HEK293T (cell line): ENCODE data around the gene ETF1.

Experiments
- CTCF ChIA-PET: fragments of 350-600 bp; formaldehyde crosslinking; extraction: SDS; loops from one replicate; lab custom pipeline; 2021; ENCODE audit warnings: antibody characterized with exemption, inconsistent platforms; lab: Yijun Ruan, JAX
- POLR2A ChIA-PET: fragments of 350-600 bp; formaldehyde crosslinking; extraction: SDS; loops from one replicate; lab custom pipeline; 2020; ENCODE audit warnings: antibody characterized with exemption, inconsistent platforms; lab: Yijun Ruan, JAX
- DNase-seq: peaks from one replicate; pipeline ENCODE4 v3.0.0; 2012; ENCODE audit warnings: mixed read lengths; ENCODE audit errors: extremely low spot score
- ARNT ChIP-seq: fragments of 450-650 bp; IDR thresholded peaks from 2 replicates; pipeline ENCODE4 v1.6.1; 2017; ENCODE audit warnings: mild to moderate bottlenecking
- BHLHE40 ChIP-seq: fragments of 450-650 bp; IDR thresholded peaks from 2 replicates; pipeline ENCODE4 v1.6.1; 2016; ENCODE audit warnings: mild to moderate bottlenecking, moderate library complexity, borderline replicate concordance
- CTBP1 ChIP-seq: fragments of 450-650 bp; IDR thresholded peaks from 2 replicates; pipeline ENCODE4 v1.6.1; 2016; ENCODE audit warnings: borderline replicate concordance
- ELF4 ChIP-seq: fragments of 450-650 bp; IDR thresholded peaks from 2 replicates; pipeline ENCODE4 v1.6.1; 2017; ENCODE audit warnings: antibody characterized with exemption
- FOXA1 ChIP-seq: fragments of 450-650 bp; IDR thresholded peaks from 2 replicates; pipeline ENCODE4 v1.6.1; 2016; ENCODE audit warnings: mild to moderate bottlenecking
- FOXK2 ChIP-seq: fragments of 450-650 bp; IDR thresholded peaks from 2 replicates; pipeline ENCODE4 v1.6.1; 2016; ENCODE audit warnings: mild to moderate bottlenecking
- FOXM1 ChIP-seq: fragments of 450-650 bp; IDR thresholded peaks from 2 replicates; pipeline ENCODE4 v1.6.1; 2017; ENCODE audit warnings: mild to moderate bottlenecking, borderline replicate concordance
- HDGF ChIP-seq: fragments of 450-650 bp; IDR thresholded peaks from 2 replicates; pipeline ENCODE4 v1.6.1; 2017; ENCODE audit warnings: antibody characterized with exemption, borderline replicate concordance
- L3MBTL2 ChIP-seq: fragments of 450-650 bp; conservative IDR thresholded peaks from 2 replicates; pipeline ENCODE4 v1.6.1; 2016; ENCODE audit warnings: mild to moderate bottlenecking
- LEF1 ChIP-seq: fragments of 450-650 bp; IDR thresholded peaks from 2 replicates; pipeline ENCODE4 v1.6.1; 2017; ENCODE audit warnings: mild to moderate bottlenecking, borderline replicate concordance
- NFRKB ChIP-seq: fragments of 450-650 bp; IDR thresholded peaks from 2 replicates; pipeline ENCODE4 v1.6.1; 2016; ENCODE audit warnings: mild to moderate bottlenecking, moderate library complexity
- PKNOX1 ChIP-seq: fragments of 450-650 bp; IDR thresholded peaks from 2 replicates; pipeline ENCODE4 v1.6.1; 2016
- SP1 ChIP-seq: fragments of 450-650 bp; IDR thresholded peaks from 2 replicates; pipeline ENCODE4 v1.6.1; 2017
- SUZ12 ChIP-seq: fragments of 450-650 bp; IDR thresholded peaks from 2 replicates; pipeline ENCODE4 v1.6.1; 2016; ENCODE audit warnings: mild to moderate bottlenecking
- TARDBP ChIP-seq: fragments of 450-650 bp; IDR thresholded peaks from 2 replicates; pipeline ENCODE4 v1.6.1; 2016
- ZNF384 ChIP-seq: fragments of 450-650 bp; IDR thresholded peaks from 2 replicates; pipeline ENCODE4 v1.6.1; 2016

ETF1 gene

DNA sequence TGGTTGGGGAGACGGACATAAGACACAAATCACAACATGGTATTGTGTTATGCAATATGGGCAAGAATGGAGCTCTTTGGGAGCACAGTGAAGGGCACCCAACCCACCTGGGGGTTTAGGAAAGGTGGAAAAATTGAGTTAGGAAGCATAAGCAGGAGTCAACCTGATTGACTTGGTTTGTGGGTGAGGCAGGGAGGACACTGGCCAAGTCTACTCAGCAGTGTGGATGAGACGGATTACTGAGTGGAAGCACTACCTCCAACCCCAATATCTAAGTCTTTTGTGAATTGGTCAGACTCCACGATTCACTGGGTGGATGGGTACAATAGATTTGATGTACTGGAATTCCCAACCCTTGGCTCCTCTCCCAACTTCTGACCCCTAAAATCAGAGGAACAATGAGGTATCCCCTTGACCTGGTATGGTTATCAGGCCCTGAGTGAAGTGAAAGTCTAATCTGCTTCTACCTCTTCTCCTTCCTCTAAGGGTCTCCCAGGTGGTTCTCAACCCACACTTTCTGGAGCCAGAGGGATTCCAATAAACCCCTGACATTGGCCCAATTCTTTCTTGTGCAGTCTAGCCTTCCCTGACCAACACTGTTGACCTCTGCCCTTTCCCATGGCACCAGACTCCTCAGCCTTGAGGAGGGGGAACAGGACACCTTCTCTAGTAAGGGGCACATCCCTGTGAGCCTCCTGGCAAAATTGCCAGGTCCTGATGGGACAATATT is 72.5 kb downstream of the ETF1 start:
- POLR2A ChIA-PET, result no interaction called here

DNA sequence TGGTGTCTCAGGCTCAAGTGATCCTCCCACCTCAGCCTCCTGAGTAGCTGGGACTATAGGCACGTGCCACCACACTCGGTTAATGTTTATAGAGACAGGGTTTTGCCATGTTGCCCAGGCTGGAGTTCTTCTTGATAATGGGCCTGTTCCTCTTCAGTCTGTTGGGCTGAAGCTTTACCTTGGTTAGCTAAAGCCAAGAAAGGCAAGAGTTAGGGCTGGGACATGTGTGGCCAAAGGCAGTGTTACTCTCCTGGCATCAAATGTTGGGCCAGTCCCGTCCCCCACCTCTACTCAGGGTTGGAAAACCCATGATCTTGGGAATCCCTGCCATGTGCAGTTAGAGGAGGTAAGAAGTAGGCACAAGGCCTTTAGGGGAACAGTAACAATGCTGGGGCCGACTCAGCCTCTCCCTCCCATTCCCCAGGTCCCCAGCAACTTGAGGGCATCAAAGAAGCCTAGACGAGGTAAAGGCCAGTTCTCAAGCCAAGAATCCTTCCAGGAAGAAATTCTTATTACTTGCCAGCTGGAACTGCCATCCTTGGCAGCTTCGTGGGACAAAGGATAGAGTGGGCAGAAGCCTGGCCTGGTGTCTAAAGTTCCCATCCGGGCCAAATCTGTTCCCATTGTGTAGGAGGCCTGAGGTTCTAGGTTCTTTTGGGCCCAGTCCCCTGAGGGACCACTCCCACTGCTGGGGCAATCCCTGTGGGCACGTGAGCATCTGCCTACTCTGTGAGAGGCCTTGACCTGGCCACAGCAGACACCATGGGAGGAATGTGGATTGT is 73.3 kb downstream of the ETF1 start:
- POLR2A ChIA-PET, result no interaction called here

More for the DNA sequence above, 72.5 kb downstream of the ETF1 start:
- TF ChIP-seq BHLHE40, result peak; percentile 36; the same call in 1 of the 2 replicates
- TF ChIP-seq ZNF384, result no peak
- TF ChIP-seq ELF4, result peak; percentile 79
- CTCF ChIA-PET, result no interaction called here
- no peak for DNase-seq

DNA sequence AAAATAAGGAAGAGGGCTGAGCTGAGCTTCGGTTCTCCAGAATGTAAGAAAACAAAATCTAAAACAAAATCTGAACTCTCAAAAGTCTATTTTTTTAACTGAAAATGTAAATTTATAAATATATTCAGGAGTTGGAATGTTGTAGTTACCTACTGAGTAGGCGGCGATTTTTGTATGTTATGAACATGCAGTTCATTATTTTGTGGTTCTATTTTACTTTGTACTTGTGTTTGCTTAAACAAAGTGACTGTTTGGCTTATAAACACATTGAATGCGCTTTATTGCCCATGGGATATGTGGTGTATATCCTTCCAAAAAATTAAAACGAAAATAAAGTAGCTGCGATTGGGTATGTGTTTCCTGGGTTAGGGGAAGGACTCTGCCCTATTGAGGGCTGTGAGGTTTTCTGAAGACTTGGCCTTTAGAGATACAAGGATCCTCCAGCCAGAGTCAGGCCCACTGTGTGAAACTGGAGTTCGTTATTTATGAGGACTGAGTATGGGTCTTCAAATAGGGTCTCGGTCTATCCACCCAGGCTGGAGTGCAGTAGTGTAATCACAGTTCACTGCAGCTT is 74.0 kb downstream of the ETF1 start:
- no peak for TF ChIP-seq FOXM1
- TF ChIP-seq HDGF, result no peak
- TF ChIP-seq BHLHE40, result no peak
- TF ChIP-seq NFRKB, result peak; percentile 59
- no peak for TF ChIP-seq SUZ12
- POLR2A ChIA-PET, result no interaction called here
- no peak for DNase-seq
- CTCF ChIA-PET, result no interaction called here

More for the DNA sequence above, 73.3 kb downstream of the ETF1 start:
- CTCF ChIA-PET, result no interaction called here
- TF ChIP-seq FOXK2 (peak; percentile 54), BHLHE40 (peak; percentile 60), ELF4 (peak; percentile 45; the same call in 1 of the 2 replicates), TARDBP (no peak), ZNF384 (no peak), NFRKB (peak; percentile 65), L3MBTL2 (peak; percentile 50)
- no peak for DNase-seq

GRCh38 chr5:138468133-138468965 is 74.7 kb downstream of the ETF1 start:
- no peak for DNase-seq
- CTCF ChIA-PET, result interaction anchor here (5.7 kb wide), 1 partner anchor 35 kb away, joined by 40 read pairs; no protein-coding TSS in a partner anchor
- POLR2A ChIA-PET, result no interaction called here
- peak; percentile 76; the same call in 1 of the 2 replicates for TF ChIP-seq ZNF384
- peak; percentile 39 for TF ChIP-seq ELF4
- TF ChIP-seq NFRKB, result no peak
- TF ChIP-seq TARDBP, result no peak

- CTCF ChIA-PET, result interaction anchor here (0.5 to 5.7 kb wide), 2 partner anchors 36 to 835 kb away, joined by 8 to 40 read pairs; no protein-coding TSS in a partner anchor
- DNase-seq, result no peak
- TF ChIP-seq ELF4 (0 out of 2 replicates have a peak, but pooled peaks have one; percentile 8), L3MBTL2 (no peak)
- POLR2A ChIA-PET, result no interaction called here
Observed at GRCh38 chr5:138467711-138468132, 75.3 kb downstream of the ETF1 start.

DNA sequence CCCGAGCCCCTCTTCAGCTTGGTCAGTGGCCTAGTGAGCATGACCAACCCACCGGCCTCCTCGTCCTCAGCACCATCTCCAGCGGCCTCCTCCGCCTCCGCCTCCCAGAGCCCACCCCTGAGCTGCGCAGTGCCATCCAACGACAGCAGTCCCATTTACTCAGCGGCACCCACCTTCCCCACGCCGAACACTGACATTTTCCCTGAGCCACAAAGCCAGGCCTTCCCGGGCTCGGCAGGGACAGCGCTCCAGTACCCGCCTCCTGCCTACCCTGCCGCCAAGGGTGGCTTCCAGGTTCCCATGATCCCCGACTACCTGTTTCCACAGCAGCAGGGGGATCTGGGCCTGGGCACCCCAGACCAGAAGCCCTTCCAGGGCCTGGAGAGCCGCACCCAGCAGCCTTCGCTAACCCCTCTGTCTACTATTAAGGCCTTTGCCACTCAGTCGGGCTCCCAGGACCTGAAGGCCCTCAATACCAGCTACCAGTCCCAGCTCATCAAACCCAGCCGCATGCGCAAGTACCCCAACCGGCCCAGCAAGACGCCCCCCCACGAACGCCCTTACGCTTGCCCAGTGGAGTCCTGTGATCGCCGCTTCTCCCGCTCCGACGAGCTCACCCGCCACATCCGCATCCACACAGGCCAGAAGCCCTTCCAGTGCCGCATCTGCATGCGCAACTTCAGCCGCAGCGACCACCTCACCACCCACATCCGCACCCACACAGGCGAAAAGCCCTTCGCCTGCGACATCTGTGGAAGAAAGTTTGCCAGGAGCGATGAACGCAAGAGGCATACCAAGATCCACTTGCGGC is 75.9 kb downstream of the ETF1 start:
- ChIA-PET CTCF (interaction anchor here (0.5 to 5.7 kb wide), 2 partner anchors 36 to 835 kb away, joined by 8 to 40 read pairs; no protein-coding TSS in a partner anchor), POLR2A (interaction anchor here (0.7 to 1.2 kb wide), 2 partner anchors 17 to 367 kb away, joined by 3 to 4 read pairs; no protein-coding TSS in a partner anchor)
- TF ChIP-seq ELF4, result no peak
- TF ChIP-seq PKNOX1, result no peak
- no peak for TF ChIP-seq TARDBP
- TF ChIP-seq BHLHE40, result no peak
- no peak for TF ChIP-seq SUZ12
- TF ChIP-seq LEF1, result no peak
- no peak for TF ChIP-seq NFRKB
- no peak for TF ChIP-seq CTBP1
- TF ChIP-seq HDGF, result no peak
- no peak for TF ChIP-seq SP1
- no peak for TF ChIP-seq ZNF384
- TF ChIP-seq FOXK2, result no peak
- TF ChIP-seq FOXA1, result no peak
- no peak for TF ChIP-seq FOXM1
- TF ChIP-seq ARNT, result no peak
- TF ChIP-seq L3MBTL2, result no peak
- DNase-seq, result no peak
